GM18870 (cell line): ENCODE measurements around the gene FBXO28.

Experiments used
- ATAC-seq: cut with Tn5 transposase; IDR thresholded peaks from one replicate; pipeline ENCODE4 v1.9.1; 2021; ENCODE audit warnings: moderate library complexity; ENCODE audit not compliant: unreplicated experiment

FBXO28 gene

DNA sequence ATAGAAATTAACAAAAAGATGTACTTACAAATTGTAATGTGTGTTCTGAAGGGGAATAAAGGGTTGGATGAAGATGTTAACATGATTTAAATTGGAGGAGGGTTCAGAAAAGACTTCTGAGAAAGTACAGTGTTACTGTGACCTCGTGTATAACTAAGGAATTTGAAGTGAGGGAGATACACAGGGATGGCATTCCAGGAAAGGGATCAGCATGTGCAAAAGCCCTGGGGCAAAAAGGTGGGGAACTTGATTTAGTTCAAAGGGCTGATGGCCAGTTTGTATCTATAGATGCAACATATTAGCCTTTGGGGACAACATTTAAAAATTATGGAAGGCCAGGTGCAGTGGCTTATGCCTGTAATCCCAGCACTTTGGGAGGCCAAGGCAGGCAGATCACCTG, 35.8 kb downstream of the FBXO28 start:
- ATAC-seq: no peak

DNA sequence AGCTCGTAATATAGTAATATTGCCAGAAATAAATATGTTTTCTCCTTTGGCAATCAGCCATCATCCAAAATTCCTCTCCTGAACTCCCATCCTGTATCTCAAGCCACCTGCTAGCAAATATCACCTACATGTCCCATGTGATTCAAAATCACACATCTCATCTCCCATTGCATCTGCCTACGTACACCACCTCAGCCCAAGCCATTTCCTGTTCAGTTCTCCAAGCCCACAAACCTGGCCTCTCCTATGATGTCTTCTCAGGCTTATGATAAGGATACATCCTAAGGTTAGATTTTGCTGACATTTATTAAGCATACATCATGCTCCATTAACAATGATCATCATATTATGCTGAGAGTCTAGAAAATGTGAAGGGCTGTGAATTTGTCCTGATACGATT, 37.2 kb downstream of the FBXO28 start:
- no peak for ATAC-seq

DNA sequence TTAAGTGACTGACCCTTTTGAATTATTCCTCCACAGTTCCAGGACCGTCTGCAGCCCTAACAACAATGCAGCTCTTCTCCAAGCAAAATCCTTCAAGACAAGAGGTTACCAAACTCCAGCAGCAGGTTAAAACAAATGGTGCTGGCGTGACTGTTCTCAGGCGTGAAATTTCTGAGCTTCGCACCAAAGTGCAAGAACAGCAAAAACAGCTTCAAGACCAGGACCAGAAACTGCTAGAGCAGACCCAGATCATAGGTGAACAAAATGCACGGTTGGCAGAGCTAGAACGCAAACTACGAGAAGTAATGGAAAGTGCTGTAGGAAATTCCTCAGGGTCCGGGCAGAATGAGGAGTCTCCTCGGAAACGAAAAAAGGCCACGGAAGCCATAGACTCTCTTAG, 43.4 kb downstream of the FBXO28 start:
- no peak for ATAC-seq

DNA sequence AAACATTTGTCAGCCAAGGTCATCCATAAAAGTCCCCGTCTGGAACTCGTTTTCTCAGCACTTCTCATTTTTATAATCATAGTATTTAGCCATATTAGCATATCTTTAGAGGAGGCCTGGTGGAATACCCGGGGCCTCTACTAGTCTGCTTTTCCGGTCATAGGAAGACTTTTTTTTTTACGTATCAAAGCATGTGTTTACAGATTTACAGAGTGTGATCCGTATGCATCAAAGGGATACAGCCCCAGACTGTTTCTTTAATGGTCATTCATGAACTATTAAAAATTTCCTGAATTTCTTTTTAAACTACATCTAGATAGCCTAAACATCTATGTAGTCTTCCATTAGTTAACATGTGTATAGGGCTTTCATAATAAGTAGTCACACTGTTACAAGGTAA, 45.6 kb downstream of the FBXO28 start:
- no peak for ATAC-seq

DNA sequence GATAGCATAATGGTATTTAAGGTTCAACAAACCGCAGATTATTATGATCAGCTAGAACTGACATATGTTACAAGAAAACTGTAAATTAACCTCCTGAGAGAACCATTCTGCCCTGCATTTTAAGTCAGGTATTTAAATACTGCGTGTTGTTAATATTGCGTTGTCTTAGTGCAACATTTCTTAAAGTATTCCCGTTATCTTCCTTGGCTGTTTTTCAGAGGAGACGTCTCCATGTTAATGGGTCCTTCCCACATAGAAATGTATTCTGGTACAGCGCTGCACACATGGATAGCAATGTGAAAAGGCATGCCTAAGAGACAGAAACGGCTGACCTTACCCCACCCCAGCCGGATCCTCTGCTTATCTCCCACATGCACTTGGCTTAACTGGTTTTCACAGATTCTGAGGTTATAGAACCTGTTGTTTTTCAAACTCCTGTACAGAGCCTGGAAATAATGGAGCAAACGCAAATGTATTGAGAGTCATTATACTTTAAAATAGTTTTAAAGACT, 46.3 kb downstream of the FBXO28 start:
- no peak for ATAC-seq

DNA sequence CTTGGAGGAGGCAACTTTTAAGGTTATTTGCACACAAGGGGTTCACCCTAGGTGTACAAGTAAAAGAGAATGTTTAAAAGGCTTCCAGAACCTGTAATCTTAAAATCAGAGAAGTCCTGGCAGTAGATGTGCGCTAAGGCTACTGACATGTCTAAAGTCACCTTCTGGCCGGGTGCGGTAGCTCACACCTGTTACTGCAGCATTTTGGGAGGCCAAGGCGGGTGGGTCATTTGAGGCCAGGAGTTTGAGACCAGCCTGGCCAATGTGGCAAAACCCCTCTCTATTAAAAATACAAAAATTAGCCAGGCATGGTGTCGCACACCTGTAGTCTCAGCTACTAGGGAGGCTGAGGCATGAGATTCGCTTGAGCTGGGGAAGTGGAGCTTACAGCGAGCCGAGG, 48.9 kb downstream of the FBXO28 start:
- no peak for ATAC-seq

DNA sequence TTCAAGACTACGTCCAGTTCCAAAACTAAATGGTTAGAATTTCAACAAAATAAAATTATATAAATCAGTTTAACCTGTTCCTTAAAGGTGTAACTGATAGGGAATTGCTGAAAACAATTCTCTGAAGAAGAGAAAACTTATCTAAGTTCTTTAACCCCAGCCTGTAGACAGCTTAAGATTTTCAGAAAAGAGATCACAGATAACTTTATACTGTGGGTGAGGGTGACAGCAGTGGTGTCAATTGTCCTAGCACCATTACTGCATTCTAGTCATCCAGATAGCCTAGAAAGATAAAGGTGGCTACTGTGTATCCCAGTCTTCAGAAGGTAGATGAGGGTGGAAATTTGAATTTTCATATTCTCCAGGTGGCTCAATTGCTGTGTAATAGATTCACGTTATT, 49.4 kb downstream of the FBXO28 start:
- ATAC-seq: no peak

DNA sequence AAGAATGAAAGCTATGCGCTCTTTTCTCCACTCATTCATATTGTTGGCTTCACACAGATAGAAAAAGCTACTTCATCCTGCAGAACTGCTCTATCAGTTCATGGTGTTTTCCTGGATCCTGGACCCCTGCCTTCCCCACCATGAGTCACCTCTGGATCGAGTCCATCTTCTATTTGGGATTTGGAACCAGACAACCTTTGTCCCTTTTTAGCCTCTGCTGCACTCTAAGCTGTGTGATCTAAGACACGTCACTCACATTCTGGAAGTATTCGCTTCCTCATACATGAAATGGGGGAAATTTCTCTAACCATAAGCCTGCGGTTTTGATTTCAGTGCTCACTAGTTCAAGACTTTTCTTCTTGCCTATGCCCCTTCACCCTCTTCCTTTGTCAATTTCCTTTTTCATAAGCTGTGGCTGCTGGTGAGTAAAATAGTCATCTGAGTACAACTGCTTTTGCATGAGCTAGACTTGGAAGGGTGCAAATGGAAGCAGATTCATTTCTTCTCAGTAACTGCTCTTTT, 55.0 kb downstream of the FBXO28 start:
- peak; percentile 96 for ATAC-seq

DNA sequence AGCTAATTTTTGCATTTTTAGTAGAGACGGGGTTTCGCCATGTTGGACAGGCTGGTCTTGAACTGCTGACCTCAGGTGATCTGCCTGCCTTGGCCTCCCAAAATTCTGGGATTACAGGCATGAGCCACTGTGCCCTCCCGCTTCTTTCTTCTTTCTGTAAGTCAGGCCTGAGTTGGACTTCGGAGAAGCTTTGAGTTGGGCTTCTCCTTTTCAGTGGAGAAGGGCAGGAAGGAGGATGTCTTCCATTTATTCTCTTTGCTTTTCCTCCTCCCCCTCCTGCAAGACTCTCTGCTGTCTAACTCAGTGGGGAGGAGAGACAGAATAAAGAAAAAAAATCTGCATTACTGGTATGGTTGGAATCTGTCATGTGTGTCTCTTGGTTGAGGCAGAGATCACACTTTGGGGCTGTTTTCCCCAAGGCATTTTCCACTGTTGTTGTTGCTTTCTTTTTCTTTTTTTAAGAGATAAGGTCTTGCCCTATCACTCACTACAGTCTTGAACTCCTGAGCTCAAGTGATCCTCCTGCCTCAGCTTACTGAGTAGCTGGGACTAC, 55.9 kb downstream of the FBXO28 start:
- ATAC-seq: no peak

DNA sequence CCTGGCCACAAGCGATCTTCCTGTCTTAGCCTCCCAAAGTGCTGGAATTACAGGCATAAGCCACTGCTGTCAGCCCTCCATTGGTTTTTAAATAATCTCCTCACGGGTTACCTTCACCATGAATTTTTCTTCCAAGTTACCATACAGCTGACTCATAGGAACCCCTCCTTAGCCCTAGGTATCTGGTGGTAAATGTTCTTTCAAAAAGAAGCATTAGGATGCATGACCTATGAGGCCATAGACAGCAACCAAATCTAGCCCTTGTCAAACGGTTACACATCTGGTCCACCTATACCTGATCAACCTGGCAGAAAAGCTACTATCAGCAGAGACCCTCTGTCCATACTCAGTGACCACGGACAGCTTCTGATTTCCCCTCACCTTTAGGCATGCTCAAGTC, 56.4 kb downstream of the FBXO28 start:
- no peak for ATAC-seq

DNA sequence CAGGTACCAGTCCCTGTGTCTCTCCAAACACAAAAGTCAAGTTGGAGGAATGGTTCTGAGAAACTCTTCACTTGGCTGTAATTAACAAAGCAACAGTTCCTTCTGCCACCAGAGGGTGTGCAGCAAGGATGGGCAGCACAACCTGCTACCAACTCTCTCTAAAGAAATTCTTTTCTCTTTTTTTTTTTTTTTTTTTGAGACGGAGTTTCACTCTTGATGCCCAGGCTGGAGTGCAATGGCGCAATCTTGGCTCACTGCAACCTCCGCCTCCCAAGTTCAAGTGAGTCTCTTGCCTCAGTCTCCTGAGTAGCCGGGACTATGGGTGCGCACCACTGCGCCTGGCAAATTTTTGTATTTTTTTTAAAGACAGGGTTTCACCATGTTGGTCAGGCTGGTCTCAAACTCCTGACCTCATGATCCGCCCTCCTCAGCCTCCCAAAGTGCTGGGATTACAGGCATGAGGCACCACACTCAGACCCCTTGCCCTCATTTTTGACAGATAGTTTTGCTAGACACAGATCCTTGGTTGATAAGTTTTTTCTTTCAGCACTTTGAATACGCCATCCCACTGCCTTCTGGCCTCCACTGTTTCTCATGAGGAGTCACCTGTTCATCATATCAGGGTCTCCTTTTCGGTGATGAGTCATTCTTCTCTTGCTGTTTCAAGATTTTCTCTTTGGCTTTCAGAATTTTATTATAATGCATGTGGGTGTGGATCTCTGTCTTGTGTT, 57.0 kb downstream of the FBXO28 start:
- no peak for ATAC-seq

DNA sequence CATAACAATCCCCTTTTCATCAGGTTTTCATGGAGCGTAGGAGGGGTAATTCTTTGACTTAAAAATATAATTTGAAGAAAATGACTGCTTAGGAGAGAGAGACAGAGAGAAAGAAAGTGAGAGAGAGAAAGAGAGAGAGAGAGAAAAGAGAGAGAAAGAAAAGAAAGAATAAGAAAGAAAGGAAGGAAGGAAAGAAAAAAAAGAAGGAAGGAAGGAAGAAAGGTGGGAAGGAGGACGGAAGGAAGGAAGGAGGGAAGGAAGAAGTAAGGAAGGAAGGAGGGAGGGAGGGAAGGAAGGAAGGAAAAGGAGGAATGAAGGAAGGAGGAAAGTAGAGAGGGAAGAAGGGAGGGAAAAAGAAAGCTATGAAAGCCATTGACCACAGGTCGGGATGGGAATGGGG, 58.3 kb downstream of the FBXO28 start:
- no peak for ATAC-seq

DNA sequence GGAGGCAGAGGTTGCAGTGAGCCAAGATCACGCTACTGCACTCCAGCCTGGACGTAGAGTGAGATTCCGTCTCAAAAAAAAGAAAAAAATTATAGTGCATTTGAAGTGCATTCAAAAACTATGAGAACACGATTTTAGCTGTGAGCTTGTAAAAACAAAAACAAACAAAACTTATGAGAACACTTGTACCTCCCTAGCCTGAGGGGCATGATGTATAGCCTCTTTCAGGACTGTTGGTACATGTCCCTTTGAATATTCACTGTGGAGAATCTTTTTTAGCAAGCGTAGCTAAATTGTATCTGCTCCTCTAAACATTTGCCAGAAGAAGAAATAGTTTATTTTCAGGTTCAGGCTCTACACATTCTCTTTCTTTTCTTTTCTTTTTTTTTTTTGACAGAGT, 59.6 kb downstream of the FBXO28 start:
- no peak for ATAC-seq

DNA sequence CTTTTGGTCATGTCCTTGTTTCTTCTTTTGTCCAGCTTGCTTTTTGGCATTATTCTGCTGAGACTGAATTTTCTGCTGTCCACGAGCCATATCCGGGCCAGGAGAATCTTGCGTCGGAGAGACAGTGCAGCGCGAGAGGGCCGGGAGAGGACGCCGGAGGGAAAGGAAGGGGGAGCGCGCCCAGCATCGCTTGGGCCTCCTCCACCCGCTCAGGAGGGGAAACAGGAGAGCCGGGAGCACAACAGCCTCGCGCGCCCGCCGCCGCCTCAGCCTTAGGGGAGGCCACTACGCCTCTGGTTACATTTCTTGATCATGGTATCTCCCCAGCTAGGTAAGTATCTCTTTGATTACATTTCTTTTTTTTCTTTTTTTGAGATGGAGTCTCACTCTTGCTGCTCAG, 61.7 kb downstream of the FBXO28 start:
- ATAC-seq: no peak

DNA sequence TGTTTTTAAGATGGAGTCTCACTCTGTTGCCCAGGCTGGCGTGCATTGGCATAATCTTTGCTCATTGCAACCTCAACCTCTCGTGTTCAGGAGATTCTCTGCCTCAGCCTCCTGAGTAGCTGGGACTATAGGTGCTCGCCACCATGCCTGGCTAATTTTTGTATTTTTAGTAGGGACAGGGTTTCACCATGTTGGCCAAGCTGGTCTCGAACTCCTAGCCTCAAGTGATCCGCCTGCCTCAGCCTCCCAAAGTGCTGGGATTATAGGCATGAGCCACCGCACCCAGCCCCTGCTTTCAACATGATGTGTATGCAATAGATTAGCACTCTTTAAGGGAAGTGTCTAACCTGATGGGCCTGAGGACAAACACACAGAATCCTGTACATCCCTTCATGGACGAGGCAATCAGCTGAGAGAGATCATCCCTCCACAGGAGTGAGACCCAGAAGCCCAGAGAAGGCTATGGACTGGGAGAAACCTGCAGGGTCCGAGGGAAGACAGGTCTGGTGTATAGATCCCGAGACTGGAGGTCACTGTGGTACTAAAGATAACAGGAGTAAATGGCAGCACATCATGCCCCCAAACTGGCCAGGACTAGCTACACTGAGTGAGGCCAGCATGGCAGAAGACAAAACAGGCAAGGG, 63.6 kb downstream of the FBXO28 start:
- no peak for ATAC-seq

DNA sequence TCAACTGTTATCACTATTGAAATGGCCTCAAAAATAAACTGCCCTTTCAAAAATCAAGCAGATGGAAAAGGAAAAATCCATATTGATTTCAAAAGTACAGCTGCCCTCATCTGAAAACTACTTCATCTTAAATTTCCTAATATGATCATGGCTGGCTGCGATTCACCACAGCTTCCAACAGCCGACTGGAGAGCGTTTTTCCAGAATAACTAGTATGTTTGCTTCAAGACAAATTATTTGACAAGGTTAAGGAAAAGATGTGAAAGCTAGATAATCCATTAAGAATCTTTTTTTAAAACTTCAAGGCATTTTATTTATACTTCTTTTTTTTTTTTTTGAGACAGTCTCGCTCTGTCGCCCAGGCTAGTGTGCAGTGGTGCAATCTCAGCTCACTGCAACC, 65.0 kb downstream of the FBXO28 start:
- ATAC-seq: no peak

DNA sequence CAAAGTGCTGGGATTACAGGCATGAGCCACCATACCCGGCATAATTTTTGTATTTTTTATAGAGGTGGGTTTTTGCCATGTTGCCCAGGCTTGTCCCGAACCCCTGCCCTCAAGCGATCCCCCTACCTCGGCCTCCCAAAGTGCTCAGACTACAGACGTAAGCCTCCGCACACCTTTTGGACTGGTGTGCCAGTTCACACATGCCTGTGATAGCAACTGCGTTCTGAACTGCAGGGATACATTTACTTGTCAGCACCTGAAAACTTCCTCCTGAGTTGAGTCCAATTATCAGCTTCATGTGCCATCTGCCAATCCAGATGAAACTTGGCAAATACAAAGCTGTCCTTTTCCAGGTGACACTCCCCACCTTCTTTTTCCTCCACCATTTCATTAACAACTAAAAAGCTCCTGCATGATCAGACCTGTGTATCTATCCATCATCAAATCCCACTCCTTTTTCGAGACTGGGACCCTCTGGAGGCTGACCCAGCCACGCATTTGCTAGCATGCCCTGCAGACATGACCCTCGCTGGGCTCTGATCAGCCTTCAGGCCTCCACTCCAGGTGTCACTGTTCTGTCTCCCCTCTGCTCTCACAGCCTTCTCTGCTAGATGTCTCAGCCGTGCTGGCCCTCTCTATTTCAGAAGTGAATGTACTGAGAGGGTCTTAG, 67.0 kb downstream of the FBXO28 start:
- ATAC-seq: no peak

DNA sequence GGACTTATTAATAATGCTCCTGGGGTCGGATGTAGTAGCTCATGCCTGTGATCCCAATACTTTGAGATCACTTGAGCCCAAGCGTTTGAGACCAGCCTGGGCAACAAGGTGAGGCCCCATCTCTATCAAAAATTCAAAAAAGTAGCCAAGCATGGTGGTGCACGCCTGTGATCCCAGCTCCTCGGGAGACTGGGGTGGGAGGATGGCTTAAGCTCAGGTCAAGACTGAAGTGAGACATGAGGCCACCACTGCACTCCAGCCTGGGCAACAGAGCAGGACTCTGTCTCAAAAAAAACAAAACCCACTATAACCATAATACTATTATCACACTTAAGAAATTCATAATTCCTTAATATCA, 67.5 kb downstream of the FBXO28 start:
- ATAC-seq: no peak

DNA sequence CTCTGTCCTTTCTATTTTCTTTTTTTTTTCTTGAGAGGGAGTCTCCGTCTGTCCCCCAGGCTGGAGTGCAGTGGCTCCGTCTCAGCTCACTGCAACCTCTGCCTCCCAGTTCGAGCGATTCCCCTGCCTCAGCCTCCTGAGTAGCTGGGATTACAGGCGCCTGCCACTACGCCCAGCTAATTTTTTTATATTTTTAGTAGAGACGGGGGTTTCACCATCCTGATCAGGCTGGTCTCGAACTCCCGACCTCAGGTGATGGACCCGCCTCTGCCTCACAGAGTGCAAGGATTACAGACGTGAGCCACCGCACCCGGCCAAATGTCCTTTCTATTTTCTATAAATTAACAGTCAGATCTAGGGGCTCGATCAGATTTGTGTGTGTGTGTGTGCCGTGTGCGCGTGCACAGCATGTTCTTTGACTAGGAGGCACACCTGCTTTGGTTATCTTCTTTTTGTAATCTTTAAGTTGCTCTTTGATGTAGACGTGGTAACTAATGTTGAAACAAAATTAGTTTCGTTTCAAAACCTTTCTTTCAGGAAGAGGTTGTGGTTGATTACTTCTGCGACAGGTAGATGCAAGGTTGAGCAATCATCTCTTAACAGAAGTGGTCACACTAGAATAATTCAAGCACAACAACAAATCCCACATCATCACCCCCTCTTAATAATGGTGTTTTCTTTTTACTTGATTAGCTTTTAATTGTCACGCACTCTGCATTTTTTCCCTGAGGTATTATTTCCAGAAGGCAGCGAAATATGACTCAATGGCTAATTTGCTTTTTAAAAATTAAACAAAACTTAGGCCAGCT, 68.3 kb downstream of the FBXO28 start:
- ATAC-seq: peak; percentile 49

DNA sequence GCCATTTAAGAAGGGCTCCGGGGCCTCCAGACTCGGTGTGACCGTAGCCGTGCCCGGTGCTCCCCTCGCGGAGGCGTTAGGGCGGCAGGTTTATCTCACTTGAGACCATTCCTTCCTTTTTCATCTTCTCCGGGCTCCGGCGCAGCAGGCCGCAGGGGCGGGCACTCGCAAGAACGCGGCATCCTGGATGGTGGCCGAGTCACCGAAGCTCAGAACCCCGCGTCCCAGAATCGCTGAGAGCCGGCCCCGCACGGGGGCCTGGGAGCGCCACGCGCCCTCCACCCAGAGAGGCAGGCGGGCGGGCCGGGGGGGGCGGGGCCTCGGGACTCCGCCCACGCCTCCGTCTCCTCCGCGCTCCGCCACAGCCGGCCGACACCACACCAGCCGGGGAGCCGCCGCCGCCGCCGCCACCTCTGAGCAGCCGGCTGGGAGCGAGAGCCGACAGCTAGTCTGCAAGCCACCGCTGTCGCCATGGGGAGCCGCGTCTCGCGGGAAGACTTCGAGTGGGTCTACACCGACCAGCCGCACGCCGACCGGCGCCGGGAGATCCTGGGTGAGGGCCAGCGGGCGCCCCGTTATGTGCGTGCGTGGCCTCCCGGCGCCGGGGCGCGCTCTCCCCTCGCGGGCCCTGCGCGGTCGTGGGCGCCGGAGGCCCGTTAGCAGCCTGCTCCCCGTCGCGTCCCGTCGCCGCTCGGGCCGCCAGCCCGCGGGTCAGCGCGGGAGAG, 69.1 kb downstream of the FBXO28 start, which contains the start of gene DEGS1:
Gene DEGS1 (plus strand): TSS at position 375 of the 725 bp plus-strand sequence. CDS start 97 bp downstream, at position 472.
- peak; percentile 46 for ATAC-seq
